Measurements from ENCODE around the gene RPS21.

DNA sequence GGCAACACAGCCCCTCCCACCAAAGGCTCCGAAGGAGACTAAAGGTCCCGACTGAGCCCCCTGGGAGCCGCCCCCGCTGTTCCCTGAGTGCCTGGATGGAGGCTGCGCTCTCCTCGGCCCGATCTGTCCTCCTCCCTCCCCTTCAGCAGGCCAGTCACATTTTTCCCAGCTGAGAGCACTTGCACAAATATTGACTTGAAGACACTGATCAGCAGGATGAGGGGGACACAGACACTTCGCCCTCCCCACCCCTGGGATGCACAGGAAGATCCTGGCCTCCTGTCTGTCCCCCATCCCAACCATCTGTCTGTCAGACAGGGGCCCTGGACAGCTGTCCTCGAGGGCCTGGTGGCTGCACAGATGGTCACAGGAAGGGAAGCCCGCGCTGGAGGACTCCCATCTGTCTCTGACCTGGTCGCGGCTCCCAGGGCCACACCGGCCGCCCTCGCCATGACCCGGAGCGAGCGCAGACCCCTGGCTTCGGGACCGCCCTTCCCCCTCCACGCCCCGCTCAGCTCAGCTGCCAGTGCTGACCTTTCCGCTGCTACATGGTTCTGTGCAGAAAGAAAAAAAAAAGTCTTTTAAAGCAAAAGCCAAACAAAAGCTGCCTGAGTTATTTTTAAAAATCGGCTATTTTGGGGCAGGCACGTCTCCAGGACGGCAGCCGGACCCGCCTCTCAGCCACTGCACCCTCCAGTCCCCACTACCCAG is 30.9 kb upstream of the RPS21 start:
- TF ChIP-seq YY1 (IDR thresholded peaks at IDR 0.05; ENCODE audit: insufficient read depth, insufficient read length) (no peak), ZNF274 (IDR thresholded peaks at IDR 0.05; ENCODE audit: low read depth, low read length) (no peak)

Data from NT2/D1 (cell line).